Activated T-helper 1 cell treated with anti-CD3 and anti-CD28 coated beads, Interleukin-12 subunit alpha, Interleukin-12 subunit beta, Interleukin-2, Interleukin-4 antibody, amounts not matched to agents 30 ng/mL and 10 ng/mL and 1 ng/mL, durations not matched to agents 14 hours and 24 hours and 36 hours (primary cell): Measurements from ENCODE around the gene GSTA5. TPM values are rescaled to one million over a fixed set of nuclear protein-coding genes. Genes with fewer than 3 reads are reported as not detected.
A peak's percentile ranks its signal among the peaks of the same experiment; 100 is the strongest.
"Not testable (repeated sequence)": the region's sequence is repeated elsewhere in the genome, so short reads cannot be mapped to it uniquely, and the experiment has no call there.

ENCODE experiments used
- DNase-seq: peaks from one replicate; pipeline ENCODE4 v3.0.0; 2021; ENCODE audit warnings: low spot score
- H3K27ac Mint-ChIP-seq: one replicate; pipeline ENCODE4 v1.8.0; 2021; ENCODE audit warnings: mild to moderate bottlenecking, mixed read lengths
- H3K27me3 Mint-ChIP-seq: one replicate; pipeline ENCODE4 v1.8.0; 2022; ENCODE audit warnings: mild to moderate bottlenecking, moderate library complexity, mixed read lengths; ENCODE audit not compliant: insufficient read depth
- H3K36me3 Mint-ChIP-seq: one replicate; pipeline ENCODE4 v1.8.0; 2021; ENCODE audit warnings: low read depth, mixed read lengths
- H3K4me1 Mint-ChIP-seq: one replicate; pipeline ENCODE4 v1.8.0; 2021; ENCODE audit warnings: low read depth, mixed read lengths
- H3K4me3 Mint-ChIP-seq: one replicate; pipeline ENCODE4 v1.8.0; 2021; ENCODE audit warnings: mild to moderate bottlenecking, moderate library complexity, mixed read lengths
- H3K9me3 Mint-ChIP-seq: one replicate; pipeline ENCODE4 v1.8.0; 2021; ENCODE audit warnings: mixed read lengths
- intact Hi-C: fragments of 100-400 bp; cut with micrococcal nuclease; formaldehyde crosslinking; loops from one replicate; pipeline ENCODE4 v1.15.1; 2024
- total RNA-seq: library from RNA; stranded (reverse); gene quantifications from 2 replicates; pipeline ENCODE4 v1.2.3, GENCODE V29; 2022

GSTA5 gene
- total RNA-seq, 1 donor from 2014 or later, result not detected

- H3K4me1 Mint-ChIP-seq, intact Hi-C loops, DNase-seq, H3K27me3 Mint-ChIP-seq, H3K27ac Mint-ChIP-seq, H3K36me3 Mint-ChIP-seq, H3K9me3 Mint-ChIP-seq, H3K4me3 Mint-ChIP-seq: not testable (repeated sequence)
These were observed 13.4 kb downstream of the GSTA5 start for GRCh38 chr6:52827073-52827783.

- H3K4me1 Mint-ChIP-seq, result no peaks in the 10 kb centered on the region
- H3K4me3 Mint-ChIP-seq, result no peak overlapping the region
- H3K9me3 Mint-ChIP-seq, result no peaks in the 10 kb centered on the region
- DNase-seq, result no peak
- H3K27ac Mint-ChIP-seq, result no peak overlapping the region
- no peaks in the 10 kb centered on the region for H3K36me3 Mint-ChIP-seq
- H3K27me3 Mint-ChIP-seq, result peaks cover 3% of the 10 kb centered on the region
- intact Hi-C loops, result no loop called here
These were observed 14.1 kb downstream of the GSTA5 start for GRCh38 chr6:52826513-52826912.

- H3K4me3 Mint-ChIP-seq, DNase-seq, intact Hi-C loops, H3K27ac Mint-ChIP-seq, H3K27me3 Mint-ChIP-seq, H3K36me3 Mint-ChIP-seq, H3K9me3 Mint-ChIP-seq, H3K4me1 Mint-ChIP-seq: not testable (repeated sequence)
These were observed 14.6 kb downstream of the GSTA5 start for GRCh38 chr6:52825900-52826459.

GRCh38 chr6:52825270-52825793 lies 15.3 kb downstream of the GSTA5 start:
- H3K36me3 Mint-ChIP-seq, intact Hi-C loops, DNase-seq, H3K27me3 Mint-ChIP-seq, H3K4me1 Mint-ChIP-seq, H3K9me3 Mint-ChIP-seq, H3K4me3 Mint-ChIP-seq, H3K27ac Mint-ChIP-seq: not testable (repeated sequence)

- no peaks in the 10 kb centered on the region for H3K9me3 Mint-ChIP-seq
- no peaks in the 10 kb centered on the region for H3K36me3 Mint-ChIP-seq
- no peaks in the 10 kb centered on the region for H3K4me1 Mint-ChIP-seq
- intact Hi-C loops, result no loop called here
- H3K4me3 Mint-ChIP-seq, result no peak overlapping the region
- H3K27me3 Mint-ChIP-seq, result peaks cover 3% of the 10 kb centered on the region
- DNase-seq, result no peak
- no peak overlapping the region for H3K27ac Mint-ChIP-seq
These were observed 18.8 kb downstream of the GSTA5 start for GRCh38 chr6:52821842-52822241.

- DNase-seq, result no peak
- no peaks in the 10 kb centered on the region for H3K36me3 Mint-ChIP-seq
- H3K9me3 Mint-ChIP-seq, result no peaks in the 10 kb centered on the region
- peaks cover 3% of the 10 kb centered on the region for H3K27me3 Mint-ChIP-seq
- H3K27ac Mint-ChIP-seq, result no peak overlapping the region
- intact Hi-C loops, result no loop called here
- H3K4me3 Mint-ChIP-seq, result no peak overlapping the region
- H3K4me1 Mint-ChIP-seq, result no peaks in the 10 kb centered on the region
These were observed 20.4 kb downstream of the GSTA5 start for GRCh38 chr6:52820198-52820597.

- peak; percentile 3 for DNase-seq
- no peak overlapping the region for H3K4me3 Mint-ChIP-seq
- peaks cover 5% of the 10 kb centered on the region for H3K27me3 Mint-ChIP-seq
- H3K4me1 Mint-ChIP-seq, result no peaks in the 10 kb centered on the region
- intact Hi-C loops, result loop anchor here (5.0 to 10.0 kb wide), 2 partner anchors 67 to 669 kb away; no protein-coding TSS in a partner anchor
- no peaks in the 10 kb centered on the region for H3K36me3 Mint-ChIP-seq
- H3K27ac Mint-ChIP-seq, result no peak overlapping the region
- no peaks in the 10 kb centered on the region for H3K9me3 Mint-ChIP-seq
These were observed 25.2 kb downstream of the GSTA5 start for GRCh38 chr6:52815167-52816092.

GRCh38 chr6:52814545-52814944 lies 26.1 kb downstream of the GSTA5 start:
- H3K4me3 Mint-ChIP-seq, H3K9me3 Mint-ChIP-seq, H3K27ac Mint-ChIP-seq, H3K27me3 Mint-ChIP-seq, H3K4me1 Mint-ChIP-seq, H3K36me3 Mint-ChIP-seq, DNase-seq: not testable (repeated sequence)
- intact Hi-C loops, result loop anchor here (10.0 kb wide), 1 partner anchor 670 kb away; no protein-coding TSS in a partner anchor

- not testable (repeated sequence) for H3K27me3 Mint-ChIP-seq, H3K4me3 Mint-ChIP-seq, H3K4me1 Mint-ChIP-seq, H3K9me3 Mint-ChIP-seq, H3K27ac Mint-ChIP-seq, DNase-seq, H3K36me3 Mint-ChIP-seq
- intact Hi-C loops, result loop anchor here (10.0 kb wide), 1 partner anchor 675 kb away; no protein-coding TSS in a partner anchor
These were observed 30.8 kb downstream of the GSTA5 start for GRCh38 chr6:52809777-52810176.

- no peak for DNase-seq
- no peak overlapping the region for H3K4me3 Mint-ChIP-seq
- no peak overlapping the region for H3K27ac Mint-ChIP-seq
- no peaks in the 10 kb centered on the region for H3K9me3 Mint-ChIP-seq
- H3K4me1 Mint-ChIP-seq, result no peaks in the 10 kb centered on the region
- peaks cover 2% of the 10 kb centered on the region for H3K27me3 Mint-ChIP-seq
- intact Hi-C loops, result no loop called here
- no peaks in the 10 kb centered on the region for H3K36me3 Mint-ChIP-seq
These were observed 32.0 kb downstream of the GSTA5 start for GRCh38 chr6:52808660-52809059.

- intact Hi-C loops, H3K27me3 Mint-ChIP-seq, H3K9me3 Mint-ChIP-seq, H3K36me3 Mint-ChIP-seq, H3K4me1 Mint-ChIP-seq, H3K27ac Mint-ChIP-seq, DNase-seq, H3K4me3 Mint-ChIP-seq: not testable (repeated sequence)
These were observed 36.9 kb downstream of the GSTA5 start, which contains the start of gene GSTA1 for GRCh38 chr6:52803668-52804255. Gene GSTA1 (minus strand): TSS chr6:52803816. CDS start chr6:52799267, 4,549 bp downstream.

- intact Hi-C loops, result no loop called here
- Mint-ChIP-seq H3K9me3 (no peaks in the 10 kb centered on the region), H3K36me3 (no peaks in the 10 kb centered on the region), H3K27me3 (peaks cover 7% of the 10 kb centered on the region), H3K27ac (no peak overlapping the region), H3K4me1 (no peaks in the 10 kb centered on the region), H3K4me3 (no peak overlapping the region)
- DNase-seq, result no peak
These were observed 37.8 kb downstream of the GSTA5 start for GRCh38 chr6:52802806-52803205.
